Measurements from ENCODE around the gene CLIC1.
A peak's percentile ranks its signal among the peaks of the same experiment; 100 is the strongest.

DNA sequence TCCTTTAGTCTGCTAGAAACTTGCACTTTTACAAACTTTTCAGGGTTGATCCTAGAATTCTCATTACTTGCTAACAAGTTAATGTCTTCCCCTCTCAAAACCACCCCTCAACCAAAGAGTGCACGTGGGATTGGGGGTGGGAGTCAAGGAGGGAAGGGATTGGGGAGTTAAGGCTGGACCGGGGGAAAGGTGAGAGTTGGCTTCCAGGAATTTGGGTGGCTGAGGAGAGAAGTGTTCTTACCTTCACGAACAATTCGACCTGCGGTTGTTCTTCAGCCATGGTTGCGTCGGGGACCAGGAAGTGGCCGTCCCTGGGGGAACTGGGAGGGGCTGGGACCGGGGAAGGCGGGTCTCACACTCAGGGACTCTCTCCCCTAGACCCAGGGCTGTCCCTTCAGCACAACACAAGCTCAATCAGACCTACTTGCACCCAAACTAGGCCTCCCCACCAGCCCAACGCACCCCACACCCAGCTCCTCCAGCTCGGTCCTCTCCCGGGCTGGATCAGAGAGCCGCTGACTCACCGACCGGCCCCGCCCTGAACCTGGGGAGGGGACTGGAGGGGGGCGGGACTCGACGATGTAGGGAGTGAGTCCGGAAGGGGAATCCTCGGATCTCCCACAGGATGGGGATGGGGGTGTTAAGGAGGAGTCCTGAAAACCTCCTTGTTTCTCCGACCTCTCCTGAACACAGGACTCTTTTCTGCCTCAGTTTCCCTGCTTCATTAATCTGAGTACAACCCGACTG is at the start of gene CLIC1:
- 0 out of 2 replicates have a peak, but pooled peaks have one; percentile 32 for TF ChIP-seq REST (tag by site-specific recombination; IDR thresholded peaks at IDR 0.05)
- peak; percentile 94 for TF ChIP-seq ZBTB17 (tag by site-specific recombination; IDR thresholded peaks at IDR 0.05)
- TF ChIP-seq, protein P1, sequence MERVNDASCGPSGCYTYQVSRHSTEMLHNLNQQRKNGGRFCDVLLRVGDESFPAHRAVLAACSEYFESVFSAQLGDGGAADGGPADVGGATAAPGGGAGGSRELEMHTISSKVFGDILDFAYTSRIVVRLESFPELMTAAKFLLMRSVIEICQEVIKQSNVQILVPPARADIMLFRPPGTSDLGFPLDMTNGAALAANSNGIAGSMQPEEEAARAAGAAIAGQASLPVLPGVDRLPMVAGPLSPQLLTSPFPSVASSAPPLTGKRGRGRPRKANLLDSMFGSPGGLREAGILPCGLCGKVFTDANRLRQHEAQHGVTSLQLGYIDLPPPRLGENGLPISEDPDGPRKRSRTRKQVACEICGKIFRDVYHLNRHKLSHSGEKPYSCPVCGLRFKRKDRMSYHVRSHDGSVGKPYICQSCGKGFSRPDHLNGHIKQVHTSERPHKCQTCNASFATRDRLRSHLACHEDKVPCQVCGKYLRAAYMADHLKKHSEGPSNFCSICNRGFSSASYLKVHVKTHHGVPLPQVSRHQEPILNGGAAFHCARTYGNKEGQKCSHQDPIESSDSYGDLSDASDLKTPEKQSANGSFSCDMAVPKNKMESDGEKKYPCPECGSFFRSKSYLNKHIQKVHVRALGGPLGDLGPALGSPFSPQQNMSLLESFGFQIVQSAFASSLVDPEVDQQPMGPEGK (tag by site-specific recombination; IDR thresholded peaks at IDR 0.05), result no peak; the same call in none of the 2 replicates

Data from HEK293 (cell line).